IMR-90 (cell line): ENCODE data around the gene RALA. TPM values are rescaled to one million over a fixed set of nuclear protein-coding genes. Genes with fewer than 3 reads are reported as not detected.

Experiments
- ATAC-seq: fragments of 200-7000 bp; cut with Tn5 transposase; 2 replicates; pipeline ENCODE4 v1.9.1; 2020; ENCODE audit warnings: low read depth, mild to moderate bottlenecking, moderate library complexity
- BruUV-seq: library from RNA; stranded (reverse); fragments of 400-500 nt; replicated peaks from 2 replicates; lab custom pipeline; 2021; lab: Mats Ljungman, UMichigan
- CTCF ChIA-PET: fragments of 300-600 bp; formaldehyde crosslinking; extraction: SDS; loops from one replicate; lab custom pipeline; 2021; ENCODE audit warnings: antibody characterized with exemption; lab: Yijun Ruan, JAX
- POLR2A ChIA-PET: fragments of 300-600 bp; sonication (Branson Sonifier 250); formaldehyde crosslinking; loops from one replicate; lab custom pipeline; 2022; ENCODE audit warnings: antibody characterized with exemption; ENCODE audit not compliant: unreplicated experiment; lab: Charles Lee
- DNase-seq: peaks from one replicate; pipeline ENCODE4 v3.0.0; 2013
- H2AFZ ChIP-seq: replicated peaks from 2 replicates; pipeline ENCODE3; 2013; ENCODE audit warnings: low read length, mild to moderate bottlenecking; ENCODE audit not compliant: poor library complexity
- H2AK5ac ChIP-seq: 2 replicates; pipeline ENCODE4 v1.6.1; 2013; ENCODE audit warnings: low read depth, low read length, inconsistent platforms
- H2AK9ac ChIP-seq: replicated peaks from 2 replicates; pipeline ENCODE3; 2013; ENCODE audit warnings: mild to moderate bottlenecking, low read depth, low read length, moderate library complexity; ENCODE audit not compliant: poor library complexity
- H2BK120ac ChIP-seq: 2 replicates; pipeline ENCODE4 v1.6.1; 2013; ENCODE audit warnings: low read depth, low read length, inconsistent platforms
- H2BK15ac ChIP-seq: 3 replicates; pipeline ENCODE4 v1.6.1; 2013; ENCODE audit warnings: low read depth, low read length, inconsistent platforms
- H2BK20ac ChIP-seq: 2 replicates; pipeline ENCODE4 v1.6.1; 2013; ENCODE audit warnings: low read depth, mild to moderate bottlenecking, inconsistent platforms, low read length, moderate library complexity
- H2BK5ac ChIP-seq: 2 replicates; pipeline ENCODE4 v1.6.1; 2013; ENCODE audit warnings: mild to moderate bottlenecking, low read depth, low read length, inconsistent platforms; ENCODE audit not compliant: poor library complexity, severe bottlenecking
- H3K14ac ChIP-seq: replicated peaks from 2 replicates; pipeline ENCODE4 v1.6.1; 2013; ENCODE audit warnings: low read depth, low read length, inconsistent platforms
- H3K18ac ChIP-seq: 2 replicates; pipeline ENCODE4 v1.6.1; 2013; ENCODE audit warnings: low read depth, low read length, control low read depth
- H3K23ac ChIP-seq: 2 replicates; pipeline ENCODE4 v1.6.1; 2013; ENCODE audit warnings: low read depth, low read length, inconsistent platforms
- H3K27ac ChIP-seq: 2 replicates; pipeline ENCODE4 v1.5.1; 2013; ENCODE audit warnings: mild to moderate bottlenecking, control low read depth, low read length; ENCODE audit not compliant: insufficient read depth
- H3K27me3 ChIP-seq: 2 replicates; pipeline ENCODE4 v1.6.1; 2013; ENCODE audit warnings: low read length; ENCODE audit not compliant: control insufficient read depth, insufficient read depth
- H3K36me3 ChIP-seq: 2 replicates; pipeline ENCODE4 v1.6.1; 2013; ENCODE audit warnings: low read length, mixed read lengths; ENCODE audit not compliant: control insufficient read depth, insufficient read depth
- H3K4ac ChIP-seq: 2 replicates; pipeline ENCODE4 v1.6.1; 2013; ENCODE audit warnings: low read depth, low read length, inconsistent platforms
- H3K4me1 ChIP-seq: 2 replicates; pipeline ENCODE4 v1.6.1; 2013; ENCODE audit warnings: low read length, mixed read lengths; ENCODE audit not compliant: control insufficient read depth, insufficient read depth
- H3K4me2 ChIP-seq: 2 replicates; pipeline ENCODE4 v1.6.1; 2013; ENCODE audit warnings: low read depth, mild to moderate bottlenecking, control low read depth, low read length, moderate library complexity
- H3K4me3 ChIP-seq: 2 replicates; pipeline ENCODE4 v1.5.1; 2013; ENCODE audit warnings: low read depth, mild to moderate bottlenecking, control low read depth, low read length, moderate library complexity; ENCODE audit not compliant: insufficient read depth
- H3K56ac ChIP-seq: 2 replicates; pipeline ENCODE4 v1.6.1; 2013; ENCODE audit warnings: low read length, inconsistent platforms; ENCODE audit not compliant: insufficient read depth; ENCODE audit errors: extremely low read depth
- H3K79me1 ChIP-seq, 2 experiments: 2 replicates each; pipeline ENCODE4 v1.6.1; 2013; ENCODE audit warnings: low read length in 2 of 2, inconsistent platforms in 1 of 2, low read depth in 1 of 2
- H3K9ac ChIP-seq: 2 replicates; pipeline ENCODE4 v1.6.1; 2013; ENCODE audit warnings: low read depth, low read length, control low read depth
- H3K9me1 ChIP-seq: 2 replicates; pipeline ENCODE4 v1.6.1; 2013; ENCODE audit warnings: low read length, inconsistent platforms; ENCODE audit not compliant: insufficient read depth
- H3K9me3 ChIP-seq: 2 replicates; pipeline ENCODE4 v1.6.1; 2013; ENCODE audit warnings: low read length; ENCODE audit not compliant: control insufficient read depth, insufficient read depth
- H4K20me1 ChIP-seq: 2 replicates; pipeline ENCODE4 v1.6.1; 2013; ENCODE audit warnings: low read length, inconsistent platforms; ENCODE audit not compliant: insufficient read depth
- H4K5ac ChIP-seq: 2 replicates; pipeline ENCODE4 v1.6.1; 2013; ENCODE audit warnings: mild to moderate bottlenecking, low read depth, low read length, control low read depth
- H4K8ac ChIP-seq, 2 experiments: 2 replicates each; pipeline ENCODE4 v1.6.1; 2013; ENCODE audit warnings: low read depth in 2 of 2, low read length in 2 of 2, control low read depth in 1 of 2, inconsistent platforms in 1 of 2
- H4K91ac ChIP-seq: 2 replicates; pipeline ENCODE4 v1.6.1; 2013; ENCODE audit warnings: low read depth, low read length, inconsistent platforms; ENCODE audit not compliant: insufficient read depth
- BHLHE40 ChIP-seq: fragments of 150-350 bp; IDR thresholded peaks from 2 replicates; pipeline ENCODE4 v1.6.1; 2016; ENCODE audit warnings: mild to moderate bottlenecking, low read depth, low read length
- CEBPB ChIP-seq: IDR thresholded peaks from 2 replicates; pipeline ENCODE4 v1.6.1; 2012; ENCODE audit warnings: low read depth, low read length, improper control_type of control experiment
- FOS ChIP-seq: fragments of 150-350 bp; IDR thresholded peaks from 2 replicates; pipeline ENCODE4 v1.6.1; 2016; ENCODE audit warnings: low read depth, low read length
- MAZ ChIP-seq: IDR thresholded peaks from 2 replicates; pipeline ENCODE4 v1.6.1; 2012; ENCODE audit warnings: low read depth, mild to moderate bottlenecking, low read length, improper control_type of control experiment, moderate library complexity, borderline replicate concordance
- MXI1 ChIP-seq: IDR thresholded peaks from 2 replicates; pipeline ENCODE4 v1.6.1; 2012; ENCODE audit warnings: low read depth, mild to moderate bottlenecking, low read length, moderate library complexity, borderline replicate concordance
- NFE2L2 ChIP-seq: fragments of 150-350 bp; IDR thresholded peaks from 2 replicates; pipeline ENCODE4 v1.6.1; 2016; ENCODE audit warnings: low read depth, mild to moderate bottlenecking, low read length
- RAD21 ChIP-seq: IDR thresholded peaks from 2 replicates; pipeline ENCODE4 v1.6.1; 2012; ENCODE audit warnings: low read length, improper control_type of control experiment
- RCOR1 ChIP-seq: IDR thresholded peaks from 2 replicates; pipeline ENCODE4 v1.6.1; 2012; ENCODE audit warnings: mild to moderate bottlenecking, low read length, improper control_type of control experiment; ENCODE audit not compliant: insufficient replicate concordance
- SMC3 ChIP-seq: fragments of 150-350 bp; IDR thresholded peaks from 2 replicates; pipeline ENCODE4 v1.6.1; 2016; ENCODE audit warnings: low read depth, mild to moderate bottlenecking, antibody characterized with exemption, low read length, moderate library complexity
- WGBS, 2 experiments: methylation state at CpG; one replicate each; pipeline versions ENCODE4 v1.1.5 to v1.1.7; 2013; ENCODE audit warnings: missing lambda C conversion rate in 2 of 2; ENCODE audit not compliant: insufficient read length in 1 of 2; ENCODE audit errors: extremely low coverage in 2 of 2; 5-methylcytosine and 5-hydroxymethylcytosine counted together
- dilution Hi-C: fragments of 300-500 bp; cut with HindIII; formaldehyde crosslinking; loops from one replicate; pipeline ENCODE4 v1.14.3; 2018; ENCODE audit warnings: low sequenced_read_pairs; ENCODE audit not compliant: unreplicated experiment
- in situ Hi-C: fragments of 300-500 bp; cut with MboI; formaldehyde crosslinking; loops from 3 replicates; pipeline ENCODE4 v1.14.3; 2019; ENCODE audit warnings: low sequenced_read_pairs, inconsistent platforms, mixed read lengths
- intact Hi-C: fragments of 100-400 bp; cut with micrococcal nuclease; formaldehyde crosslinking; loops from 2 replicates; pipeline ENCODE4 v1.10.0; 2022
- polyA plus RNA-seq, 3 experiments: library from polyadenylated mRNA; depleted of rRNA; stranded (reverse); fragments of >200 nt; gene quantifications; 2 replicates each; pipeline ENCODE4 v1.2.3, GENCODE V29; 2012; ENCODE audit warnings: low replicate concordance in 1 of 3
- total RNA-seq: library from RNA; depleted of rRNA; stranded (reverse); fragments of >200 nt; gene quantifications from 2 replicates; pipeline ENCODE4 v1.2.3, GENCODE V29; 2012
- TF ChIP-seq, protein P1 (sequence below): conservative IDR thresholded peaks from 2 replicates; pipeline ENCODE4 v1.5.1; 2012; ENCODE audit warnings: mild to moderate bottlenecking, low read depth, low read length, improper control_type of control experiment

Gene RALA
- total and polyA plus RNA-seq, 2 of the 4 experiments (the other 2 are of a cell fraction), result 7.7 to 20.5 TPM

- H2AK9ac ChIP-seq, result no peak overlapping the region
- H3K4ac ChIP-seq, result no peak overlapping the region
- TF ChIP-seq RCOR1, result no peak
- no peak for TF ChIP-seq SMC3
- no peak for TF ChIP-seq MXI1
- TF ChIP-seq MAZ, result no peak
- TF ChIP-seq, protein P1, sequence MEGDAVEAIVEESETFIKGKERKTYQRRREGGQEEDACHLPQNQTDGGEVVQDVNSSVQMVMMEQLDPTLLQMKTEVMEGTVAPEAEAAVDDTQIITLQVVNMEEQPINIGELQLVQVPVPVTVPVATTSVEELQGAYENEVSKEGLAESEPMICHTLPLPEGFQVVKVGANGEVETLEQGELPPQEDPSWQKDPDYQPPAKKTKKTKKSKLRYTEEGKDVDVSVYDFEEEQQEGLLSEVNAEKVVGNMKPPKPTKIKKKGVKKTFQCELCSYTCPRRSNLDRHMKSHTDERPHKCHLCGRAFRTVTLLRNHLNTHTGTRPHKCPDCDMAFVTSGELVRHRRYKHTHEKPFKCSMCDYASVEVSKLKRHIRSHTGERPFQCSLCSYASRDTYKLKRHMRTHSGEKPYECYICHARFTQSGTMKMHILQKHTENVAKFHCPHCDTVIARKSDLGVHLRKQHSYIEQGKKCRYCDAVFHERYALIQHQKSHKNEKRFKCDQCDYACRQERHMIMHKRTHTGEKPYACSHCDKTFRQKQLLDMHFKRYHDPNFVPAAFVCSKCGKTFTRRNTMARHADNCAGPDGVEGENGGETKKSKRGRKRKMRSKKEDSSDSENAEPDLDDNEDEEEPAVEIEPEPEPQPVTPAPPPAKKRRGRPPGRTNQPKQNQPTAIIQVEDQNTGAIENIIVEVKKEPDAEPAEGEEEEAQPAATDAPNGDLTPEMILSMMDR, result no peak
- TF ChIP-seq NFE2L2, result no peak
- no peak for TF ChIP-seq FOS
- TF ChIP-seq CEBPB, result no peak
- no peak for TF ChIP-seq RAD21
- no peak for TF ChIP-seq BHLHE40
- H3K4me1 ChIP-seq, result no peaks in the 10 kb centered on the region; the same call in 1 of the 2 replicates
- no peak overlapping the region for H4K5ac ChIP-seq
- H3K9me3 ChIP-seq, result no peaks in the 10 kb centered on the region
- H3K27ac ChIP-seq, result no peak overlapping the region
- no peak overlapping the region for H3K56ac ChIP-seq
- H3K79me1 ChIP-seq, result 0 out of 4 replicates have a peak, but pooled peaks cover 0 to 2% of the 10 kb centered on the region in 2 experiments
- intact Hi-C loops, result loop anchor here (5.0 kb wide), 1 partner anchor 100 kb away; no protein-coding TSS in a partner anchor
- H2BK15ac ChIP-seq, result no peak overlapping the region
- H4K20me1 ChIP-seq, result no peaks in the 10 kb centered on the region
- H2AK5ac ChIP-seq, result no peak overlapping the region; the same call in 1 of the 2 replicates
- H2AFZ ChIP-seq, result no peak overlapping the region
- H3K18ac ChIP-seq, result no peak overlapping the region
- H3K9me1 ChIP-seq, result peaks cover 5% of the 10 kb centered on the region
- H2BK120ac ChIP-seq, result no peak overlapping the region
- DNase-seq, result no peak
- ATAC-seq, result no peak
- dilution Hi-C loops, result no loop called here
- H3K9ac ChIP-seq, result no peak overlapping the region
- no peak overlapping the region for H2BK20ac ChIP-seq
- no CpG with 5 or more reads among the region's 2 CpGs for WGBS, 2 experiments
- no peak overlapping the region for H2BK5ac ChIP-seq
- H3K27me3 ChIP-seq, result no peaks in the 10 kb centered on the region
- CTCF ChIA-PET, result no interaction called here
- H3K36me3 ChIP-seq, result no peaks in the 10 kb centered on the region
- no TSS peak for BruUV-seq
- H3K14ac ChIP-seq, result no peak overlapping the region
- no peak overlapping the region; the same call in 1 of the 2 replicates for H4K91ac ChIP-seq
- no peak overlapping the region for H3K23ac ChIP-seq
- no peak overlapping the region for H4K8ac ChIP-seq
- in situ Hi-C loops, result loop anchor here (5.0 to 10.0 kb wide), 2 partner anchors 165 to 472 kb away; no protein-coding TSS in a partner anchor
- no peak overlapping the region for H3K4me3 ChIP-seq
- POLR2A ChIA-PET, result no interaction called here
- H3K4me2 ChIP-seq, result no peak overlapping the region
Observed at GRCh38 chr7:39582536-39582935, 40.8 kb upstream of the RALA start.
